PC-3 (cell line): ENCODE results near the gene WDR59.

Experiments used
- EZH2 ChIP-seq: fragments of 300-600 bp; sonication (generic); IDR thresholded peaks from one replicate; pipeline ENCODE4 v1.6.1; 2017; ENCODE audit warnings: antibody characterized with exemption, mild to moderate bottlenecking, low read length; ENCODE audit not compliant: unreplicated experiment
- TF ChIP-seq, protein P1 (sequence below): fragments of 300-600 bp; sonication (generic); conservative IDR thresholded peaks from 2 replicates; pipeline ENCODE4 v1.5.1; 2017; ENCODE audit warnings: antibody characterized with exemption, low read depth, mild to moderate bottlenecking, low read length

DNA sequence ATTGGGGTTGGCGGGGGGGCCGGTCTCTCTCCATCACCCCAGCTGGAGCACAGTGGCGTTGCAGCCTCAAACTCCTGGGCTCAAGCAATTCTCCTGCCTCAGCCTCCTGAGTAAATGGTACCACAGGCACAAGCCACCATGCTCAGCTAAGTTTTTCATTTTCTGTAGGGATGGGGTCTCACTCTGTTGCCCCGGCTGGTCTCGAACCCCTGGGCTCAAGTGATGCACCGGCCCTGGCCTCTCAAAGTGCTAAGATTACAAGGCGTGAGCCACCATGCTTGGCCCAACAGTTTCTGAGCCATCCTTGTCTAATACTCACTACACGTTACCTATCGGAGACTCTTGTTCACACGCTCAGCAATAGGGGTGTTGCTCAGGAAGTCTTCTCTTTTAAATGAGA is 11.6 kb downstream of the WDR59 start:
- no peak for TF ChIP-seq EZH2
- TF ChIP-seq, protein P1, sequence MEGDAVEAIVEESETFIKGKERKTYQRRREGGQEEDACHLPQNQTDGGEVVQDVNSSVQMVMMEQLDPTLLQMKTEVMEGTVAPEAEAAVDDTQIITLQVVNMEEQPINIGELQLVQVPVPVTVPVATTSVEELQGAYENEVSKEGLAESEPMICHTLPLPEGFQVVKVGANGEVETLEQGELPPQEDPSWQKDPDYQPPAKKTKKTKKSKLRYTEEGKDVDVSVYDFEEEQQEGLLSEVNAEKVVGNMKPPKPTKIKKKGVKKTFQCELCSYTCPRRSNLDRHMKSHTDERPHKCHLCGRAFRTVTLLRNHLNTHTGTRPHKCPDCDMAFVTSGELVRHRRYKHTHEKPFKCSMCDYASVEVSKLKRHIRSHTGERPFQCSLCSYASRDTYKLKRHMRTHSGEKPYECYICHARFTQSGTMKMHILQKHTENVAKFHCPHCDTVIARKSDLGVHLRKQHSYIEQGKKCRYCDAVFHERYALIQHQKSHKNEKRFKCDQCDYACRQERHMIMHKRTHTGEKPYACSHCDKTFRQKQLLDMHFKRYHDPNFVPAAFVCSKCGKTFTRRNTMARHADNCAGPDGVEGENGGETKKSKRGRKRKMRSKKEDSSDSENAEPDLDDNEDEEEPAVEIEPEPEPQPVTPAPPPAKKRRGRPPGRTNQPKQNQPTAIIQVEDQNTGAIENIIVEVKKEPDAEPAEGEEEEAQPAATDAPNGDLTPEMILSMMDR: no peak
